Activated B cell treated with CpG ODN at 0.5 μM for 24 hours (primary cell): Measurements from ENCODE around the gene ARHGAP26. TPM values are rescaled to one million over a fixed set of nuclear protein-coding genes. Genes with fewer than 3 reads are reported as not detected.

Experiments used
- ATAC-seq: fragments of 200-7000 bp; cut with Tn5 transposase; one replicate; pipeline ENCODE4 v1.10.0; 2021; ENCODE audit warnings: low read depth, mild to moderate bottlenecking, moderate library complexity
- CTCF ChIA-PET: fragments of 350-600 bp; sonication (Branson Sonifier 250); formaldehyde crosslinking; loops from one replicate; lab custom pipeline; 2021; ENCODE audit warnings: antibody characterized with exemption; lab: Charles Lee
- POLR2A ChIA-PET: fragments of 350-600 bp; sonication (Branson Sonifier 250); formaldehyde crosslinking; loops from one replicate; lab custom pipeline; 2021; ENCODE audit warnings: antibody characterized with exemption; lab: Charles Lee
- DNase-seq: peaks from one replicate; pipeline ENCODE4 v3.0.0; 2022
- H3K27ac Mint-ChIP-seq: one replicate; pipeline ENCODE4 v1.8.0; 2020; ENCODE audit warnings: mixed read lengths
- H3K27me3 Mint-ChIP-seq: one replicate; pipeline ENCODE4 v1.8.0; 2021; ENCODE audit warnings: mixed read lengths
- H3K36me3 Mint-ChIP-seq: one replicate; pipeline ENCODE4 v1.8.0; 2021; ENCODE audit warnings: low read depth, mixed read lengths
- H3K4me1 Mint-ChIP-seq: one replicate; pipeline ENCODE4 v1.8.0; 2021; ENCODE audit warnings: mixed read lengths
- H3K4me3 Mint-ChIP-seq: one replicate; pipeline ENCODE4 v1.8.0; 2020; ENCODE audit warnings: mild to moderate bottlenecking, mixed read lengths
- H3K9me3 Mint-ChIP-seq: one replicate; pipeline ENCODE4 v1.8.0; 2020; ENCODE audit warnings: mixed read lengths
- intact Hi-C: fragments of 100-400 bp; cut with micrococcal nuclease; formaldehyde crosslinking; loops from one replicate; pipeline ENCODE4 v1.15.1; 2024
- total RNA-seq: library from RNA; stranded (reverse); gene quantifications from 2 replicates; pipeline ENCODE4 v1.2.3, GENCODE V29; 2022
- TF ChIP-seq, protein P1 (sequence below): fragments of 200-600 bp; IDR thresholded peaks from one replicate; pipeline ENCODE4 v1.8.0; 2022; ENCODE audit warnings: antibody characterized with exemption, mild to moderate bottlenecking

ARHGAP26 gene
- total RNA-seq, 1 donor from 2014 or later = 20.9 TPM

GRCh38 chr5:142767911-142768310, 2.3 kb upstream of the ARHGAP26 start:
- Mint-ChIP-seq H3K4me3 (no peak overlapping the region), H3K4me1 (peaks cover 20% of the 10 kb centered on the region), H3K27ac (no peak overlapping the region), H3K27me3 (peaks cover 3% of the 10 kb centered on the region), H3K36me3 (peaks cover 8% of the 10 kb centered on the region), H3K9me3 (no peaks in the 10 kb centered on the region)
- ATAC-seq = no peak
- DNase-seq = no peak
- POLR2A ChIA-PET = no interaction called here
- CTCF ChIA-PET = interaction anchor here (1.0 to 5.5 kb wide), 3 partner anchors 99 to 120 kb away, joined by 3 to 47 read pairs (median 4); no protein-coding TSS in a partner anchor
- TF ChIP-seq, protein P1, sequence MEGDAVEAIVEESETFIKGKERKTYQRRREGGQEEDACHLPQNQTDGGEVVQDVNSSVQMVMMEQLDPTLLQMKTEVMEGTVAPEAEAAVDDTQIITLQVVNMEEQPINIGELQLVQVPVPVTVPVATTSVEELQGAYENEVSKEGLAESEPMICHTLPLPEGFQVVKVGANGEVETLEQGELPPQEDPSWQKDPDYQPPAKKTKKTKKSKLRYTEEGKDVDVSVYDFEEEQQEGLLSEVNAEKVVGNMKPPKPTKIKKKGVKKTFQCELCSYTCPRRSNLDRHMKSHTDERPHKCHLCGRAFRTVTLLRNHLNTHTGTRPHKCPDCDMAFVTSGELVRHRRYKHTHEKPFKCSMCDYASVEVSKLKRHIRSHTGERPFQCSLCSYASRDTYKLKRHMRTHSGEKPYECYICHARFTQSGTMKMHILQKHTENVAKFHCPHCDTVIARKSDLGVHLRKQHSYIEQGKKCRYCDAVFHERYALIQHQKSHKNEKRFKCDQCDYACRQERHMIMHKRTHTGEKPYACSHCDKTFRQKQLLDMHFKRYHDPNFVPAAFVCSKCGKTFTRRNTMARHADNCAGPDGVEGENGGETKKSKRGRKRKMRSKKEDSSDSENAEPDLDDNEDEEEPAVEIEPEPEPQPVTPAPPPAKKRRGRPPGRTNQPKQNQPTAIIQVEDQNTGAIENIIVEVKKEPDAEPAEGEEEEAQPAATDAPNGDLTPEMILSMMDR = no peak
- intact Hi-C loops = no loop called here

DNA sequence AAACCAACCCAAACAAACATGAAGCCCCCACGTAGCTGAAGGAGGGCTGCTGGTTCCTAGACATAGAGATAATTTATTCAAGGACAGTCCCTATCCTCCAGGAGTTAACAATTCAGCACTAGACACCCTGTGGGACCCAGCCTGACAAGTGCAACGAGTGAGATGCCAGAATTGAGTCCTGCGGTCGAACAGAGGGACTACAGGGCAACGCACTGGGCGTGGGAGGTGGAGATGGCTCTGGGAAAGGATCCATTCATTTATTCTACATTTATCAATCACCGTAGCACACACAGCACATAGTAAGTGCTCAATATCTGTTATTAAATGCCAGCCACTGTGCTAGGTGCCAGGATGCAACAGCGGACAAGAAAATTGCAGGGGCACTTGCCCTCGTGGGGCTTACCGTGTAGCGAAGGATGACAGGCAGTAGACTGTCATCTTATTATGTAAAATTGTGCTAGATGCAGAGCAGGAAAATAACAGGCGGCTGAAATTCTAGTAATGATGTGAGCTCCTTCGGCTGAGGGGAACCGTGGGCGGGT, 855 bp upstream of the ARHGAP26 start:
- Mint-ChIP-seq H3K36me3 (peaks cover 8% of the 10 kb centered on the region), H3K9me3 (no peaks in the 10 kb centered on the region), H3K27ac (peak overlapping the region; percentile 91), H3K4me1 (peaks cover 21% of the 10 kb centered on the region), H3K27me3 (no peaks in the 10 kb centered on the region), H3K4me3 (peak overlapping the region; percentile 97)
- ChIA-PET CTCF (interaction anchor here (2.4 to 5.5 kb wide), 4 partner anchors 20 to 119 kb away, joined by 5 to 47 read pairs (median 8); no protein-coding TSS in a partner anchor), POLR2A (interaction anchor here (1.3 to 2.1 kb wide), 5 partner anchors 18 to 757 kb away, joined by 3 to 9 read pairs (median 4); partner anchors contain the start of gene GNPDA1)
- TF ChIP-seq, protein P1 = no peak
- no peak for ATAC-seq
- no peak for DNase-seq
- intact Hi-C loops = no loop called here

DNA sequence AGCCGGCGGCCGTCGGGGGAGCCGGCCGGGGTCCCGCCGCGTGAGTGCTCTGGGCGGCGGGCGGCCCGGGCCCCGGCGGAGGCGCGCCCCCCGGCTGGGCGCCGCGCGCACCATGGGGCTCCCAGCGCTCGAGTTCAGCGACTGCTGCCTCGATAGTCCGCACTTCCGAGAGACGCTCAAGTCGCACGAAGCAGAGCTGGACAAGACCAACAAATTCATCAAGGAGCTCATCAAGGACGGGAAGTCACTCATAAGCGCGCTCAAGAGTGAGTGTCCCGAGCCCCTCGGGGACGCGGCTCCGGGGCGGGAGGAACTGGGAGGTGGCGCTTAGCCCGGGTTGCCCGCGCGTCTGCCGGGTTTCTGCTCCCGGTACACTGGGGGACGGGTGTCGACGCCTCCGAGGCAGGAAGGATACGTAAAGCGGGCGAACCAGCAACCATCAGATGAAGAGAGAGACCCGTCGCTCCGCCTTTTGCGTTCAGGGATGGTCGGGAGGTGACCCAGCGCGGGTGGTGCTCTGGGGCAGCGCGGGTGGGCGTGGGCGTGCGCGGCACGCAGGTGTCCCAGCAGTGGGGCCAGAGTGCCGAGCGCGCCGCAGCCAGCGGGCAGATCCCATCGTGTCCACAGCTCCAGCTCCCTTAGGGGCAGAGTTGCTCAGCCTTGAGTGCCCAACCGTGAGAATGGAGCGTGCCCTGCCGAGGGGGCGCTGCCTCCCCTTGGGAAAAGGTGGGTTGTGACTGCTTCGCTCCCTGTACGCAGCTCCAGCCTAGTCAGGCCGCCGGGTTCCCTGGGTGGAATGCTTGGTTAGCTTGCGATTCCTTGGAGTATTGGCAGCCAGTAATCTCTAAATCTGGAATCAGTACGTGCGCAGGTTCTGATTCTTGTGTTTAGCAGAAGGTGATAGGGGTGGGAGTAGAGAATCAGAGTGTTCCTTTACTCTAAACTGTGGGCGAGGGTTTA, 753 bp downstream of the ARHGAP26 start:
- Mint-ChIP-seq H3K4me3 (peak overlapping the region; percentile 90), H3K27ac (peak overlapping the region; percentile 81), H3K4me1 (peaks cover 25% of the 10 kb centered on the region), H3K9me3 (no peaks in the 10 kb centered on the region), H3K36me3 (peaks cover 8% of the 10 kb centered on the region), H3K27me3 (no peaks in the 10 kb centered on the region)
- peak; percentile 55 for DNase-seq
- peak; percentile 16 for ATAC-seq
- TF ChIP-seq, protein P1 = no peak
- CTCF ChIA-PET = interaction anchor here (0.6 to 5.5 kb wide), 14 partner anchors 22 to 451 kb away, joined by 3 to 47 read pairs (median 6); no protein-coding TSS in a partner anchor
- intact Hi-C loops = loop anchor here (1.0 to 10.0 kb wide), 11 partner anchors 23 to 1422 kb away; partner anchors contain the start of genes KCTD16, RNF14 and YIPF5
- POLR2A ChIA-PET = interaction anchor here (0.8 to 2.2 kb wide), 11 partner anchors 13 to 74 kb away, joined by 3 to 18 read pairs (median 6); no protein-coding TSS in a partner anchor

DNA sequence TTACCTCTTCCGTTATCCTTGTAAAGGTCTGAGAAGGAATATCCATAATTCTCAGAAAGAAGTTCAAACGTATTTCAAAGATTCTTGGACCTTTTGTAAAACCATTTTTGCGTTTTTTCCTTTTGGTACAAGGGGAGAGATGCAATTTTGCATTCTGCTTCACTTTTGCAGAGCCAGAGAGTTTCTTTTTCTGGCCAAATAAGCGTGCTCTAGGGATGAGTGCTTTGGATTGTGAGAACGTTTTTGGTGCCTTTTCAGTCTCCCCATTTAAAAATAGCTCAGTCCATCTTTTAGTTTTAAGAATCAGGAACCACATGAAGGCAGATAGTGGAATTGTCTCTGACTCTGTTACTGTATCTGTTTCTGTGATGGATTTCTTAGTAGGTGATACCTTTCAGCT, 1.5 kb downstream of the ARHGAP26 start:
- Mint-ChIP-seq H3K27me3 (no peaks in the 10 kb centered on the region), H3K4me1 (peaks cover 25% of the 10 kb centered on the region), H3K9me3 (no peaks in the 10 kb centered on the region), H3K27ac (no peak overlapping the region), H3K36me3 (peaks cover 8% of the 10 kb centered on the region), H3K4me3 (peak overlapping the region; percentile 90)
- ChIA-PET CTCF (interaction anchor here (0.7 to 5.5 kb wide), 9 partner anchors 23 to 891 kb away, joined by 3 to 47 read pairs (median 6); no protein-coding TSS in a partner anchor), POLR2A (interaction anchor here (1.0 to 2.2 kb wide), 4 partner anchors 16 to 38 kb away, joined by 3 to 18 read pairs (median 6); no protein-coding TSS in a partner anchor)
- intact Hi-C loops = loop anchor here (2.0 to 10.0 kb wide), 6 partner anchors 29 to 1421 kb away; partner anchors contain the start of genes KCTD16, RNF14 and YIPF5
- ATAC-seq = no peak
- TF ChIP-seq, protein P1 = no peak
- no peak for DNase-seq
